Superior temporal gyrus (tissue), 1 donor: ENCODE results near the gene ACTR8.

ENCODE experiments used
- DNase-seq: peaks from one replicate; pipeline ENCODE4 v3.0.0-alpha.2; 2016; ENCODE audit errors: extremely low spot score

The ACTR8 gene

DNA sequence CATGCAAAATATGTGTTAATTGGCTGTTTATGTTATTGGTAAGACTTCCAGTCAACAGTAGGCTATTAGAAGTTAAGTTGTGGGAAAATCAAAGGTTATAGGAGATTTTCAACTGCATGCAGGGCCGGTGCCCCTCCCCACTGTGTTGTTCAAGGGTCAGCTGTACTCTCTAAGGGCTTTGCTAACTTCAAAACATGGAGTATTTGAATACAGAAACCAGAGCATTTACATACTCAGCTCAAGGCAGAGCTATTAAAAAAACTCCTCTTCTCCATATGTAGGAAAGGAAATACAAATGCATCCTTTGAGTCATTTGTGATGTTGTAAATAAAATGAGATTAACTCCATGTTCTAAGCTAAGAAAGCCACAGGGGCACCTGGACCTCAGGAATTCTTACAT is 18.8 kb downstream of the ACTR8 start:
- no peak for DNase-seq

DNA sequence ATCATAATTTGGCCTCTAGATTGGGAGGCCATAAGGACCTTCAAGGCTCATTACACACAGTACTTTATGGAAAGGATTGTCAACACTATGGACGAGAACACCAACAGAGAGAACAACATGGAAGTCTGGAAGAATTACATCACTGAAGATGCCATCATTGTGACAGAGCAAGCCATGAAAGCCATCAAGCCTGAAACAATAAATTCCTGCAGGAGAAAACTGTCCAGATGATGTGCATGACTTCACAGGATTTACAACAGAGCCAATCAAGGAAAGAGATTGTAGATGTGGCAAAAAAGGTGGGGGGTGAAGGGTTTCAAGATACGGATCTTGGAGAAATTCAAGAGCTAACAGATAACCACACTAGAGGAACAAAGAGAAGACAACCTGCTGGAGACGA is 19.7 kb downstream of the ACTR8 start:
- no peak for DNase-seq

DNA sequence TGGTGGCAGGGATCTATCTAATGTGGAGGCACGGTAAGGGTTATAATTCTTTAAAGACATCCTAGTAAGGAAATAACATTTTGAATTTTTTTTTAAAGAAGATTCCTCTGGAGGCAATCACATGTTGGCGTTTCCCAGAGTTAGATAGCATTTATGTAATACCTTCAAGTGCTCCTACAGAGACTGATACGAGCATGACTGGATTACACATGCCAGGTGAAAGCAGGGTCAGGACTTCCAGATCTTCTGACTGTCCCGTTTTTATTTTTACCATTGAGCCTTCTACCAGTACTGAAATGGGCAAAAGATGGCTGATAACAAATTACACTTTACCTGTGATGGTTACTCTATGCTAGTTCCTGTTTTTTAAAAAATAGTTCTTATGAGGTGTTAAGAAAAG is 21.8 kb downstream of the ACTR8 start:
- DNase-seq: no peak

DNA sequence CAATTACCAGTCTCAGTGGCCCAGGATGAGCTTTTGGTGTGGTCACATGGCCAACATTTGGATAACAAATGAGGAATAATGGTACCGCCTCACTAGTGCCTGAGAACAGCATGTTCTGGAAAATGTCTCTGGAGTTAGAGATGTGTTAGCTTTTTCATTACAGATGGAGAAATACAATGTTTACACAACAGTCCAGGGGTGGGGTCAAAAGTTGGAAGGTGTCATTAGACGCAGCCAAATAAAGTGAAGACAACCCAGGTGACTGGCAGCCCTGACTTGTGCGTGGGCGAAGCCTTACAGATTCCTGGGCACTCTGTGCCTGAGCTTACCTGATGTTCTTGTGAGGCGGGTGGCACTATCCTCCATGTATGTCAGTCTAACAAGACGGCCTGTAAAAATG is 22.8 kb downstream of the ACTR8 start:
- DNase-seq: no peak

DNA sequence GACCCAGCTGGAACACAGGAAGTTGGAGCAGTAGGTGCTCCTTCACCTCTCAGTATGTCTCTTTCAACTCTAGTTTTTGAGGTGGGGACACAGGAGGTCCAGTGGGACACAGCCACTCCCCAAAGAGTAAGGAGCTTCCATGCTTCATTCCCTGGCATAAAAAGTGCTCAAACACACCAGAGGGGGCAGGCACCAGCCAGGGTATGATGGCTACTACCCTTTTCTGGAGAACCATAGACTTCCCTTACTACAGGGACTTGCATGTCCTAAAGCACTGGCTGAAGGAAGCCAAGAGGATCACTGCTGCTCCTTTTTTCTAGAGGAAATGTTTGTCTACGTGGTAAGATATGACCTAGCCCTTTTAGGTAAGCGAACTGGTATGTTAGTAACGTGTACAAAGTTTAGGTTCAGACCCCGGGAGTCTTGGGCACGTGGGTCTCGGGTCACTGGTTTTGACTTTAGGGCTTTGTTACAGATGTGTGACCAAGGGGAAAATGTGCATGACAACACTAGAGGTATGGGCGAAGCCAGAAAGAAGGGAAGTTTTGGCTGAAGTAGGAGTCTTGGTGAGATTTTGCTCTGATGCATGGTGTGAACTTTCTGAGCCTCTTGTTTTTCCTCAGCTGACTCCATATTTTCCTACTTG is 23.7 kb downstream of the ACTR8 start:
- no peak for DNase-seq

DNA sequence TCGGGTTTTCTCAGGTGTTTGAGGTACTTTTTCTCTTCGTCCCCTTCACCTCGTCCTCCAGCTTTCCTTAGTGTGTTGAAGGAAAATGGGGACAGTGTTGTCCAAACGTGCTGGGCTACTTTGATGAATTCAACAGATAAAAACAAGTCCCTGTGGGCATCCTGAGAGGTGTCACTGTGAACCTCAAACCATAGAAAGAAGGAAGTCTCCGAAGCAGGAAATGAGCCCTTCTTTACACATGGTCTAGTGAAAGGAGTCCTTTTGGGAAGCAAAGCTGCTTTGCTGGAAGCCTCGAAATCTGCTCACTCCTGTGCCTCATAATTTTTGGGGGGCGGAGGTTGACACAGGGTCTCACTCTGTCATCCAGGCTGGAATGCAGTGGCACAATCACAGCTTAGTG is 25.0 kb downstream of the ACTR8 start:
- no peak for DNase-seq

DNA sequence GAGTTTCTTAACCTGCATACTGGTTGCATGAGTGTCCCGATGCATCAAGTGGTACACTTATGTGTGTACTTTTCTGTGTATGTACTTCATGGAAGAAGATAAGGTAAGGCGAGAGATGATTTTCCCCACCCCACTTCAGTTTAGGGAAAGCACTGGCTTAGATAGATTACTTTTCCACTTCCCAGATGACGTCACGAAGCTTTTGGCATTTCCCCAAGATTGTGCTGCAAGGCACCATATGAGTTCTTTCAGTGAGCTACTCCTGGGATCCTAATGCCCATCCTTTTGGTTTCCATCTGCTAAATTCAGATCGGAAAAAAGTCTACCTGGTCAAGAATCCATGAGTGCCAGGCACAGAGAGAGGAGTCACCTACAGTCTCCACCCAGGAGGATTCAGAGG is 31.1 kb downstream of the ACTR8 start:
- DNase-seq: no peak

DNA sequence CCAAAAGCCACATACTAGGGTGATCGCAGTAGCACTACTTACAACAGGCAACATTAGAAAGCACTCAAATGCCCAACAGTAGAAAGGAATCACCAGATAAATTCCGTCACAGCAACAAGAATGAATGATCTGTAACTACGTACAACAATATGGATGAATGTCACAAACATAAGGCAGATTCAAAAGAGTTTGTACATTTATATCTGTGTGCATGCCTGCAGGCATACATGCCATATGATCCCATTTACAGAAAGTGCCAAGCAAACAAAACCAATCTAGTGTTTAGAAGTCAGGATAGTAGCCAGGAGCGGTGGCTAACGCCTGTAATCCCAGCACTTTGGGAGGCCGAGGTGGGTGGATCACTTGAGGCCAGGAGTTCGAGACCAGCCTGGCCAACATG is 32.0 kb downstream of the ACTR8 start:
- no peak for DNase-seq

DNA sequence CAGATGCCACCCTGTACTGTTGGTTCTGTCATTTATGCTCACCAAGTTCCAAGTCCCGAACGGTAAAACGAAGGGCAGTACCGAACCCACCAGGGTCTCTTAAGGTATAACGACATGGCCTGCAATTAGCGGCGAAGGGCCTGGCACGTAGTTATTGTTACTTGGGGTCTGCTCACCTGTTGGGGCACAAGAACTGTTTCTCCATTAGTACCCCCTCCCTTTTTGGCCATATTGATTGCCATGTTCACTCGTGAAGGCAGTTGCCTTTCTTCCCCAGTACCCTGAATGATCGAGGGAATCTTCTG is 35.1 kb downstream of the ACTR8 start:
- DNase-seq: no peak

DNA sequence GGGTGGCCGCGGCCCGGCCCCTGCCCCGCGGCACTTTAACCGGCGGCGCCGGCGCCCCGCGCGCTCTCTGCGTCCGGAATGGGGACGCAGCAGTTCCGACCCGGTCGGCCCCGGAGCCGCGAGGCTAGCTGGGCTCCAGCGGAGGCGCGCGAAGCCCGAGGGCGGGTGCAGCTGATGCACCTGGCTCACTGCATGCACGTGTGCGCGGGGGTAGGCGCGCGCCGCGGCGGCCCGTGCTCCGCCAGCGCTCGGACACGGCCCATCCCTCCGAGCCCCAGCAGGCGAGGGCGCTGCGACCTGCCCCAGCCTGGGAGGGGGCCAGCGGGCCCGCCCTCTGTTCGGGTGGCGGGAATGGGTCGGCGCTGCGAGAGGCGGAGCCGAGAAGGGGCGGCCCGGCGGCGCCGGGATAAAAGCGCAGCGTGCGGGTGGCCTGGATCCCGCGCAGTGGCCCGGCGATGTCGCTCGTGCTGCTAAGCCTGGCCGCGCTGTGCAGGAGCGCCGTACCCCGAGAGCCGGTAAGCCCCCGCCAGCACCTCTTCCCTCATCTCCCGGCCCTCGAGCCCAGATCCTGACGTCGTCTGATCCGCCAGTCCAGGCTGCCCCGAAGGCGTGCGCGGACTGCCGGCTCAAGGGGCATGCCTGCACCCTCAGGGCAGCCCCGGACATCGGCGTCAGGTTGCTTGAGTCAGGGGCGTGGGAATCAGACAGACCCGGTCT is 35.7 kb downstream of the ACTR8 start, which contains the start of the genes CHDH and IL17RB:
TSS of gene CHDH (minus strand) at position 286 of the 717 bp plus-strand sequence. CDS start 22,411 bp downstream, outside the sequence.
TSS of gene IL17RB (plus strand) at position 435 of the 717 bp plus-strand sequence. CDS start at position 456, 21 bp downstream.
- DNase-seq: peak; percentile 71

DNA sequence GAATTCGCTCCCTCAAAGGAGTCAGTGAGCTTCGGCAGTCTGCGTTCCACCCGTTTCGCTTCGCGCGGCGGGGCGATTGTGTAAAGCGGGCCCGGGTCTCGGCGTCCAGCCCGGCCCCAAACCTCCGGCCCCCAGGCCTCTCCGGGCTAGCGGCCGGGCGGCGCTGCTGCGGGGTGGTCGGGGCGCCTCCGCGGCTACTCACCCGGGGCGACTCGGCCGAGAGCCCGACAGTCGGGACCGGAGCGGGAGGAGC is 36.1 kb downstream of the ACTR8 start:
- no peak for DNase-seq

DNA sequence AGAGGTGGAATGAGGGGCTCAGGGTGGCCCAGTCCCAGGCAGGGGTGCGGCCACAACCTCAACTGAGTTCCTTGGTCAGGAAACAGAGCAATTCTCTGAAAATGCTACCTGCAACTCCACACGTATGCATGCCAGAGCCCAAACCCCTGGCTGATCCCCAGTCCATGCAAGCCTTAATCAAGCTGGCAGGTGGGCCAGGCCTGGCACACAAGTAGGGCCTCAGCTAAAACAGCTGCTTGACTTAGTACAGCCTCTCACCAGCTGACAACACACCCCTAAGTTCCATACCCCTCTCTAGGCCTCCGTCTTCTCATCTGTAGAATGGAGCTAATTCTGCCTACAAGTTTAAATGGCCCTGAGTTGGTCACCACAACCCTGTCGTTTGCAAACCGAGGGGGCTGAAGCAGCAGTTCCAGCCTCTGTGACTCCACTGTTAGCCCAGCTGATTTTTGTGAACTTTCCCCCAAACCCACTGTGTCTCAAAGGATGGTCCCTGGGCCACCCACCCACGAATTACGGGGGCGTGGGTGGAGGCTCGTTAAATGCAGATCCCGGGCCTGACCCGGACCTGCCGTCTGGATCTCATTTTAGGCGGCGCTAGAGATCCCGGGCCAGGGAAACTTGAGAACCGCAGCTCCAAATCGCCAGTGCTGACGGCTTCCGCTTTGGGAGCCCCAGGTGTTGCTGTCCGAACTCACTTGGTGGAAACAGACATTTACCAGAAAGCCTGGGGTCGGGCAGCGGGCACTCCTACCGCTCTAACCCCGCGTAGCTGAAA is 36.7 kb downstream of the ACTR8 start:
- DNase-seq: peak; percentile 39

DNA sequence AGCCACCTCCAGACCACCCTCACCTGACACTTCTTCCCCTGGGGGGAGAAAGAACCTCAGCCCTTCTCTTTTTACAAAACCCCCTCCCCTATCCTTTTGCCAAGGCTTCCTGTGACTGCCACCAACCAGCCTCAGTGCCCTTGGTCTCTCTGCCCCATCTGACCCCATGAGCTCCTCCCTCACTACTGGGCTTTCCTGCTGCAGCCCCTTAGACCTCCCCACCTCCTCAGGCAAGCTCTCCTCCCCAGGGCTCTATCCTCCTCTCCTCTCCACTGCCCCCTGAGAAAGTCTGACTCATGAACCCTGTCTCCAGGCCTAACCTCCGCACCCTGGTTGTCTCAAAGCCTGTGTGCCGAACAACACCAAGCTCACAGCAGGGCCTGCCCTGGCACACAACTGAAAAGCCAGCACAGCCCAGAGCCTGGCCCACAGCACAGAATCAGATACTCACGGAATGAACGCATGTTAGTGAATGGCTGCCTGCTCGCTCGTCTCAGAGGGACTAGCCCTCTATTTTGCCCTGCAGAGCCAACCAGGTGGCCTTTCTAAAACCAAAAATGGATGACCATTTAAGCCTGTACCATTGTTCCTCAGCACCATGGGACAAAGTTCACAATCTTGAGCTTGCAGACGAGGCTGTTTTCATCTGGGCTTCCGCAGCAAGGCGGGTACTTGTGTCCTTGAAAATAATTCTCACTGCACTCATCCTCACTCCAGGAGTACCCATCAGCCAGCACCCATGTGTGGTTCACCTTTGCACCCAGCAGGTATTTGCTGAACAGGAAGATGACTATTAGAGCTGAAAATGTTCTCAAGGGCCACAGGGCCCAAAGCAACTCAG is 37.5 kb downstream of the ACTR8 start:
- peak; percentile 48 for DNase-seq

DNA sequence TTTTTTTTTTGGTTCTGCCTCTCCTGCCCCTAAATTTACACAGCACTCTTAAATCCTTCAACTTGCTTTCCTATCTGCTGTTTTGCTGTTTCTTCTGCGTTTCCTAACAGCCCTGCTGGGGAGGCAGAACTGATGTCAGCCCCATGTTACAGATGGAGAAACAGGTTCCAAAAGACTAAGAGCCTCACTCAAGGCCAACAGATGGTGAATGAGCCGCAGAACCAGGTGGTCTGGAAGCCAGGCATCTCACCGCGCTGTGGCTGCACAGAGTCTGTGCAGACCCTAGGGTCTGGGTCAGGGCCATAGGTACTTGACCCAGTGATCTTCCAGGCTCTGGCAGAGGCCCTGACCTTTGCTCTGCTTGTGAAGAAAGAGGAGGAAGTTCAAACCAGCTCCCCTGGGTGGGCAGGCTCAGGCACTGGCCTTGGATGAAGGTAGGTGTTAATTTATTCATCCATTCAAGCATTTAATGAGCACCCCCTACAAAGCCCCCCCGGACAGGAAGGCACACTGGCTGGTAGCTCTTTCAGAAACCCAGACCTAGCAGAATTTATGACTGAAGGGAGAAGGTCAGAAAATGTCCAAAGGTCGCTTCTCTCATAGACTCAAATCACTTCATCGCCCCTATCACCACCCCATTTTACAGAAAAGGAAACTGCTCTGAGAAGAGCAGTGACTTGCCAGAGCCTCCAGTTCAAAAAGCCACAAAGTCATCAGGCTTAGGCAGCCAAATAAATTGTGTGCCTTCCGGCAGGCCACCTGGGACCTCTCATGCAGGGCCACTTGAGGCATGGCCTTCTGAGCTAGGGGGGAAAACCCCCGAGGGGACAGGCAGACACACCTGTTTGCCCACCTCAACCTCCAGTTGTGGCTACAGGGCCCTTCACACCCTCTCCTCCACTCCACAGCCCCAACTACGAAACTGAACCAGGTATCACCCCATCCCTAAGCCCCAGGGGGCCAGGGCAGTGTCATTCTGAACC is 38.5 kb downstream of the ACTR8 start:
- peak; percentile 26 for DNase-seq

DNA sequence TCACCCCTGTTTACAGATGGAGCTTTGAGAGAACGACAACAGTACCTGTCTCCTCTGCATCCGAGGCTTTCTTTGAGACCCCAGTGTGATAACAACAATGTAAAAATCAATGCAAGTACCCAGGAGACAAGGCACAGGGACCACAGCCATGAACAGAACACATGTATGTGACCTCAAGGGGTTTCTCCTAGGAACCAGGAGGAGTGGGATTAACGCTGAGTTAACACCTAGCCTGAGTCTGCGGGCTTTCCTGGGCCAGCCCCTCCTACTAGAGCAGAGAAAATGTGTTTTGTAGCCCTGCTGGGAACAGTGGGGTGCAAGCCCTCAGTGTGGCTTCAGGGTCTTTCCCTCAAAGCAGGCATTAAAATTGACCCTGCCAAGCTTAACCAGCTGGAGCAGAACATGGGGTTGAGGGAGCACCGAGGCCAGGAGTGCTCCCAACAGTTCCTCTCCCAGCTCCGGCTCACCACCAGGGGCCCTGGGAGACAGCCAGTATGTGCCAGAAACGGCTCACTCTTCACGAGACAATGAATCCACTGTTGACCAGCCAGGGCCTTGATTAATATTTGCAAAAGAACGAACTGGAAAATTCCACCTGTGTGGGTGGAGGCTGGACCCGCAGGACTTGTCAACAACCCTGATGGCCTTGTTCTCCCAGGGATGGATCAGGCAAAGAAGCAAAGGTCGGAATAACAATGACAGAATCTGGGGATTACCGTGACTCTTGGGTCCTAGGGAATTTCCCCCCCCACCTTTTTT is 39.3 kb downstream of the ACTR8 start:
- DNase-seq: peak; percentile 93

DNA sequence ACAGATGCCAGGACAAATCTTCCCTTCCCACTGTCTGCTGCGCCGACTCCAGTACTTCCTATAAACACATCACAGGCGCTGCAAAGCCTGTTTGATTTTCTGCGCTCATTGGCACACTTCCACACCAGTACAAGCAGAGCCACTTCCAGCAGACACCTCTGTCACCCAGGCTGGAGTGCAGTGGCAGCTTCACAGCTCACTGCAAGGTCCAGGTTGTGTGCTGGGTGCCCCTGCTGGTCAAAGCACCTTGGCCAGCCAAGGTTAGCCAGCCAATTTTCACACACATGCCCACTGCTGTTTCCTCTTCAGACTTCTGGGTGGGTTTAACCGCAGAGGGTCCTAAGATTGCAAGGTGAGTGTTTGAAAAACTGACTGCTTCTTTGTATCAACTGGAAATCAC is 40.7 kb downstream of the ACTR8 start:
- DNase-seq: no peak

DNA sequence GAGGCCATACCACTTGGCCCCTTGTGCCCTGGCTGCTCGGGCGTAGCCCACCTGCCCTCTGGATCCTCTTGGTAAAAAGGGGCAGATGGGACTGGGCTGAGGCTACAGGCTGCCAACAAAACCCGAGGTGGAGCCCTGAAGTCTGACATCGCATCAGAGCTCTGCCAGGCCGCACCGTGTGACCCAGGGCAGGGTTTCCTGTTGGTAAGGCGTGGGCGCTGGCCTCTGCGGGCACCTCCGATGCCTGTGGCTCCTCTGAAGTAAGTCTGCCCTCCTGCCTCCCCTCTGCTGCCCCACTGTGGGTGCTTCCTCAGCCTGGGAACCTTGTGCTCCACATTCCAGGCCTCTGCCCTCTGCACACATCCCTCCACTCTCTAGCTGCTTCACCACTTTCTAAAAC is 44.6 kb downstream of the ACTR8 start:
- DNase-seq: no peak

DNA sequence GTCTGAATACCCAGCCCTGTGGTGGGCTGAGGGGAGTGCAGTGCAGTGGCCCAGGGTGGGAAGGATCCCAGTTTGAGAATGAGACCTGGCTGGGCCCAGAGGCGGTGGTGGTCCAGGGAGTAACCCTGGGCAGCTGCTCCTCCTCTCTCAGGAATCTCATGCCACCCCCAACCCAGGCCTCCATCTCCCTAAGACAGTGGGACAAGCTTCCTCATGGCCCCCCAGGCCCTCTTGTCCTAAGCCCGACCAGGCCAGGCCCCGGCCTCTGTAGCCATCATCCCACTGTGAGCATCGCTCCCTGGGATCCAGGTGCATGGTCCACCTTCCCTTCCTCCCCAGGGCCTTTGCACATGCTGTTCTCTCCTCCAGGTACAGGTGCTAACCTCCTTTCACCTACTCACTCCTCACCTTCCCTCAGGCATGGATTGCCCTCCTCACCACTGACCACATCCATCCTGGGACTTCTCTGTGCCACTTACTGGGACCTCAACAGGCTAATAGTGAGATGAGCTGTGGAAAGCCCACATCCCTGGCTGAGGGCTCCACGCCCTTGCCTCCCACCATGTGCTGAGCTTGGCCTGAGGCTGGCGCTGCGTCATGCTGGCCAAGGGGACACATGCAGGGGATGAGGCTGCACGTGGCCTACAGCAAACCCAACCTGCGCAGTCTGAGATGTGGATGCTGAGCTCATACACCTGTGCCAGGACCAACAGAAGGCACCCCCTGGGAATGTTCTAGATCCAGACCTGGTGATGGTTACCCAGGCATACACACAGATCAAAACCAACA is 45.7 kb downstream of the ACTR8 start:
- no peak for DNase-seq

DNA sequence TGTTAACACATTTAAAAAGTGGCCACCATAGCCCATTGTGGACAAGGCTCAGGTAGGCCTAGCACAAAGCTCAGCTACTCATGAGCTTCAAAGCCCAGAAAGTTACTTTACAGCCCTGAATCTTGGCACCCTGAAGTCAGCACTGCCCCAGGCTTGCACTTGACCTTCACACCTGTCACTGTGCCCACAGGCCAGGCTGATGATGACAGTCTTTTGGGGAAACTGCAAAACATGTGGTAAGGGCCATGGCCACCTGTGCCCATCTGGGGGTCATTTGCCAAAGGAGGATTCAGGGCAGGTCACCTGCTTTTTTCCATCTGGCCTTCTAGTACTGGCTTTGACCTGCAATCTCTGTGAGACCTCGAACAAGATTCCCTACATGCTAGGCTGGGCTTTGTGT is 46.7 kb downstream of the ACTR8 start:
- no peak for DNase-seq
